HFF-Myc (cell line): ENCODE measurements around the gene LYZ.

Source experiments
- DNase-seq: peaks from one replicate; pipeline ENCODE4 v3.0.0-alpha.2; 2011; ENCODE audit warnings: low read depth; ENCODE audit errors: extremely low read depth
- H3K4me3 ChIP-seq: replicated peaks from 2 replicates; pipeline ENCODE4 v1.5.1; 2011; ENCODE audit warnings: low read depth, mild to moderate bottlenecking, control low read depth, low read length
- TF ChIP-seq, protein P1 (sequence below): IDR thresholded peaks from 2 replicates; pipeline ENCODE4 v1.5.1; 2012; ENCODE audit warnings: mild to moderate bottlenecking, low read depth, low read length, control low read depth; ENCODE audit errors: missing control alignments

The LYZ gene

DNA sequence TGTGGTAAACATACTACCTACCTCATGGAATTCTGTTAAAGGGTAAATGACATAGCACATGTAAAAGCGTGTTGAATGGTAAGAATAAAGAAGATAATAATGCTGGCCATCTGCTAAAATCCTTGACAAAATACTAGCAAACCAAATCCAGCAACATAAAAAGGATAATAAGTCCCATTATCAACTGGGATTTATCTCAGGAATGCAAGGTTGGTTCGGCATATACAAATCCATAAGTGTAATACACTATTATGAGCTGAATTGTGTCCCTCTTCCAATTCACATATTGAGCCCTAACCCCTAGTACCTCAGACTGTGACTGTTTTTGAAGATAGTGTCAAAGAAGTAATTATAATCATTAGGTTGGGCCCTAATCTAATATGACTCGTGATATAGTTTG lies 48.8 kb downstream of the LYZ start:
- DNase-seq = no peak
- no peak overlapping the region for H3K4me3 ChIP-seq
- TF ChIP-seq, protein P1, sequence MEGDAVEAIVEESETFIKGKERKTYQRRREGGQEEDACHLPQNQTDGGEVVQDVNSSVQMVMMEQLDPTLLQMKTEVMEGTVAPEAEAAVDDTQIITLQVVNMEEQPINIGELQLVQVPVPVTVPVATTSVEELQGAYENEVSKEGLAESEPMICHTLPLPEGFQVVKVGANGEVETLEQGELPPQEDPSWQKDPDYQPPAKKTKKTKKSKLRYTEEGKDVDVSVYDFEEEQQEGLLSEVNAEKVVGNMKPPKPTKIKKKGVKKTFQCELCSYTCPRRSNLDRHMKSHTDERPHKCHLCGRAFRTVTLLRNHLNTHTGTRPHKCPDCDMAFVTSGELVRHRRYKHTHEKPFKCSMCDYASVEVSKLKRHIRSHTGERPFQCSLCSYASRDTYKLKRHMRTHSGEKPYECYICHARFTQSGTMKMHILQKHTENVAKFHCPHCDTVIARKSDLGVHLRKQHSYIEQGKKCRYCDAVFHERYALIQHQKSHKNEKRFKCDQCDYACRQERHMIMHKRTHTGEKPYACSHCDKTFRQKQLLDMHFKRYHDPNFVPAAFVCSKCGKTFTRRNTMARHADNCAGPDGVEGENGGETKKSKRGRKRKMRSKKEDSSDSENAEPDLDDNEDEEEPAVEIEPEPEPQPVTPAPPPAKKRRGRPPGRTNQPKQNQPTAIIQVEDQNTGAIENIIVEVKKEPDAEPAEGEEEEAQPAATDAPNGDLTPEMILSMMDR = no peak

DNA sequence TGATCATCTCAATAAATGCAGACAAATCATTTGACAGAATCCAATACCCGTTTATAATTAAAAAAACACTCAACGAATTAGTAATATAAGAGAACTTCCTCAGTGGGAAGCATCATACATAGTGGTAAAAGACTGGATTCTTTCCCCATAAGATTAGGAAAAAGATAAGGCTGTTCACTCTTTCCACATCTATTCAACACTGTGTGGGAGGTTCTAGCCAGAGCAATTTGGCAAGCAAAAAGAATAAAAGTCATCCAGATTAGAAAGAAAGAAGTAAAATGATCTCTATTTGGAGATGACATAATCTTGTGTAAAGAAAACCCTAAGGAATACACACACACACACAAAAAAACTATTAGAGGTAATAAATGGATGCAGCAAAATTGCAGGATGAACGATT lies 49.8 kb downstream of the LYZ start:
- no peak overlapping the region for H3K4me3 ChIP-seq
- TF ChIP-seq, protein P1 = no peak
- no peak for DNase-seq

DNA sequence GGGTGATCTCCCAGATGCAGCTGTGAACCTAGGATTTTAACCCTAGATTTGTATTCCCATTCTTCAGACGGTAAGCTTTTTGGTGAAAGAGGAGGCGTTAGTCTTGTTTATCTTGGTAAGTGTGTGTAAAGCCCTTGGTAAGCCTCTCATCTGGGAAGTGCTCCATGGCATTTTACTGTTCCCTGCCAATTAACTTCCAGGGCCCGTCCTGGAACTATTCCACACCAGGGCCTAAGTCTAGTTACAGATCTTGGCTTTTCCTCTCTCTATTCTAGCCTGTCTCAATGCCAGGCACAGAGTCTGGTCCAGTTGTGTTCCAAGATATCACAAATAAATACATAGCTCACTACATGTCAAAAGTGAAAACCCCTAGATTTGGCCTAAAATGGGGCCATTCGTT lies 53.8 kb downstream of the LYZ start:
- TF ChIP-seq, protein P1 = no peak
- DNase-seq = no peak
- H3K4me3 ChIP-seq = no peak overlapping the region
